B cell (primary cell): ENCODE results near the gene RERE. TPM values are rescaled to one million over a fixed set of nuclear protein-coding genes. Genes with fewer than 3 reads are reported as not detected.

Source experiments
- ATAC-seq: fragments of 200-7000 bp; cut with Tn5 transposase; one replicate; pipeline ENCODE4 v1.10.0; 2021; ENCODE audit warnings: low read depth, mild to moderate bottlenecking, moderate number of reproducible peaks, moderate library complexity
- CTCF ChIA-PET: fragments of 350-600 bp; sonication (Branson Sonifier 250); formaldehyde crosslinking; loops from one replicate; lab custom pipeline; 2021; ENCODE audit warnings: antibody characterized with exemption, inconsistent platforms; lab: Charles Lee
- POLR2A ChIA-PET: fragments of 350-600 bp; sonication (Branson Sonifier 250); formaldehyde crosslinking; loops from one replicate; lab custom pipeline; 2021; ENCODE audit warnings: antibody characterized with exemption; lab: Charles Lee
- DNase-seq: peaks from one replicate; pipeline ENCODE4 v3.0.0; 2013
- H2AFZ ChIP-seq: 2 replicates; pipeline ENCODE4 v1.6.1; 2012; ENCODE audit warnings: mild to moderate bottlenecking, low read depth, low read length; ENCODE audit not compliant: insufficient read depth, poor library complexity, severe bottlenecking
- H3K27ac ChIP-seq, 2 donors: 1 replicate in 1 of 2; 2 replicates in 1 of 2; pipeline ENCODE4 v1.5.1; 2012 to 2013; ENCODE audit warnings: low read length in 2 of 2, mild to moderate bottlenecking in 2 of 2, moderate library complexity in 1 of 2
- H3K27me3 ChIP-seq, 4 experiments: fragments of 200-600 bp in 1 of 4; sonication (generic) in 1 of 4; replicated peaks in 1 of 4; 1 replicate in 2 of 4; 2 replicates in 2 of 4; pipeline versions ENCODE4 v1.6.1 to v1.7.0; 2013 to 2016; ENCODE audit warnings: low read length in 3 of 4, mild to moderate bottlenecking in 2 of 4, mixed read lengths in 1 of 4, moderate library complexity in 1 of 4; ENCODE audit not compliant: insufficient read depth in 4 of 4, control insufficient read depth in 3 of 4; ENCODE audit errors: control extremely low read depth in 1 of 4
- H3K36me3 ChIP-seq, 2 experiments: replicated peaks in 1 of 2; 1 replicate in 1 of 2; 2 replicates in 1 of 2; pipeline versions ENCODE4 v1.6.1 to v1.7.1; 2013; ENCODE audit warnings: low read length in 1 of 2; ENCODE audit not compliant: insufficient read depth in 2 of 2, control insufficient read depth in 1 of 2; ENCODE audit errors: control extremely low read depth in 1 of 2, extremely low read depth in 1 of 2
- H3K4me1 ChIP-seq, 2 donors: fragments of 200-600 bp in 1 of 2; sonication (generic) in 1 of 2; 1 replicate in 1 of 2; 2 replicates in 1 of 2; pipeline versions ENCODE4 v1.5.1 to v1.6.1; 2013 to 2017; ENCODE audit warnings: low read length in 2 of 2; ENCODE audit not compliant: control insufficient read depth in 2 of 2, insufficient read depth in 2 of 2
- H3K4me2 ChIP-seq: replicated peaks from 2 replicates; pipeline ENCODE3; 2012; ENCODE audit warnings: mild to moderate bottlenecking, low read depth, low read length; ENCODE audit not compliant: poor library complexity, severe bottlenecking
- H3K4me3 ChIP-seq, 5 experiments: fragments of 200-600 bp in 1 of 5; sonication (generic) in 1 of 5; 1 replicate in 3 of 5; 2 replicates in 2 of 5; pipeline versions ENCODE4 v1.5.1 to v1.7.0; 2011 to 2016; ENCODE audit warnings: low read length in 4 of 5, mild to moderate bottlenecking in 4 of 5, low read depth in 2 of 5, control low read depth in 1 of 5, moderate library complexity in 1 of 5; ENCODE audit not compliant: insufficient read depth in 1 of 5; ENCODE audit errors: control extremely low read depth in 1 of 5, extremely low read depth in 1 of 5
- H3K79me2 ChIP-seq: fragments of 200-600 bp; sonication (generic); one replicate; pipeline ENCODE4 v1.6.0; 2016; ENCODE audit warnings: low read length; ENCODE audit not compliant: control insufficient read depth, insufficient read depth
- H3K9ac ChIP-seq: fragments of 200-600 bp; sonication (generic); 2 replicates; pipeline ENCODE4 v1.6.1; 2017; ENCODE audit warnings: mild to moderate bottlenecking, low read length, moderate library complexity
- H3K9me3 ChIP-seq, 3 donors: one replicate each; pipeline versions ENCODE4 v1.6.1 to v1.7.1; 2013; ENCODE audit warnings: low read length in 2 of 3; ENCODE audit not compliant: control insufficient read depth in 2 of 3, insufficient read depth in 1 of 3; ENCODE audit errors: control extremely low read depth in 1 of 3
- H4K20me1 ChIP-seq: 2 replicates; pipeline ENCODE4 v1.6.0; 2012; ENCODE audit warnings: mild to moderate bottlenecking, low read length; ENCODE audit not compliant: insufficient read depth, control insufficient read depth, poor library complexity, severe bottlenecking
- H3K27ac Mint-ChIP-seq: one replicate; pipeline ENCODE4 v1.8.0; 2021; ENCODE audit warnings: mixed read lengths
- H3K27me3 Mint-ChIP-seq: one replicate; pipeline ENCODE4 v1.8.0; 2021; ENCODE audit warnings: mixed read lengths
- H3K4me1 Mint-ChIP-seq: one replicate; pipeline ENCODE4 v1.8.0; 2021; ENCODE audit warnings: mixed read lengths
- H3K4me3 Mint-ChIP-seq: one replicate; pipeline ENCODE4 v1.8.0; 2021; ENCODE audit warnings: mixed read lengths
- H3K9me3 Mint-ChIP-seq: one replicate; pipeline ENCODE4 v1.8.0; 2022; ENCODE audit warnings: mixed read lengths; ENCODE audit not compliant: insufficient read depth
- EZH2 ChIP-seq: IDR thresholded peaks from 2 replicates; pipeline ENCODE4 v1.6.1; 2012; ENCODE audit warnings: borderline replicate concordance, low read depth, mild to moderate bottlenecking, moderate library complexity, low read length; ENCODE audit not compliant: insufficient read depth, poor library complexity, severe bottlenecking
- WGBS: methylation state at CpG from one replicate; pipeline ENCODE4 v1.1.5; 2013; ENCODE audit warnings: missing lambda C conversion rate; ENCODE audit not compliant: insufficient coverage; 5-methylcytosine and 5-hydroxymethylcytosine counted together
- intact Hi-C: fragments of 100-400 bp; cut with micrococcal nuclease; formaldehyde crosslinking; loops from one replicate; pipeline ENCODE4 v1.10.0; 2022
- polyA plus RNA-seq: library from polyadenylated mRNA; depleted of rRNA; stranded (reverse); fragments of >200 nt; gene quantifications from 2 replicates; pipeline ENCODE4 v1.2.3, GENCODE V29; 2012
- total RNA-seq, 2 donors: library from RNA; stranded (reverse); fragments of 120-200 nt in 1 of 2; gene quantifications; 1 replicate in 1 of 2; 2 replicates in 1 of 2; pipeline versions ENCODE4 v1.2.3 to v1.2.4, GENCODE V29; 2013 to 2022
- TF ChIP-seq, protein P1 (sequence below): fragments of 200-600 bp; IDR thresholded peaks from one replicate; pipeline ENCODE4 v1.8.0; 2022; ENCODE audit warnings: antibody characterized with exemption, mild to moderate bottlenecking

The RERE gene
- total and polyA plus RNA-seq, 2 donors (not counting 1 experiment from before 2014, with no cell fraction given) = 27.3 to 132 TPM

DNA sequence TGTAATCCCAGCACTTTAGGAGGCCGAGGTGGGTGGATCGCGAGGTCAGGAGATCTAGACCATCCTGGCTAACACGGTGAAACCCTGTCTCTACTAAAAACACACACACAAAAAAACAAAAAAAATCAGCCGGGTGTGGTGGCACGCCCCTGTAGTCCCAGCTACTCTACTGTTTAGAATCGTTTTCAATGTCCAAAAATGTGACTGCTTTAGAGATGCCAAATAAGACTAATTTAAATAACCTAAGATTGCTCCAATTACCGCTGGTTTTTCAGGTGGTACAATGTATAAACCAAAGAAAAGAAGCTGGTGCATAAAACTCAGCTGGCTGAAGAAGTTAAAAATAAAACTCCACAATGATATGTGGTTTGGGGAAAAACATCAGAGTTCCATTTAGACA is 132.0 kb downstream of the RERE start:
- H3K4me3 ChIP-seq = no peak overlapping the region
- Mint-ChIP-seq H3K27me3 (no peaks in the 10 kb centered on the region), H3K9me3 (no peaks in the 10 kb centered on the region), H3K4me1 (peaks cover 60% of the 10 kb centered on the region), H3K4me3 (no peak overlapping the region), H3K27ac (no peak overlapping the region)
- H3K79me2 ChIP-seq = peaks cover 98% of the 10 kb centered on the region
- ATAC-seq (no peak), DNase-seq (no peak)
- peaks cover 34% of the 10 kb centered on the region for H4K20me1 ChIP-seq
- no peaks in the 10 kb centered on the region for H3K27me3 ChIP-seq
- no peak for TF ChIP-seq EZH2
- TF ChIP-seq, protein P1, sequence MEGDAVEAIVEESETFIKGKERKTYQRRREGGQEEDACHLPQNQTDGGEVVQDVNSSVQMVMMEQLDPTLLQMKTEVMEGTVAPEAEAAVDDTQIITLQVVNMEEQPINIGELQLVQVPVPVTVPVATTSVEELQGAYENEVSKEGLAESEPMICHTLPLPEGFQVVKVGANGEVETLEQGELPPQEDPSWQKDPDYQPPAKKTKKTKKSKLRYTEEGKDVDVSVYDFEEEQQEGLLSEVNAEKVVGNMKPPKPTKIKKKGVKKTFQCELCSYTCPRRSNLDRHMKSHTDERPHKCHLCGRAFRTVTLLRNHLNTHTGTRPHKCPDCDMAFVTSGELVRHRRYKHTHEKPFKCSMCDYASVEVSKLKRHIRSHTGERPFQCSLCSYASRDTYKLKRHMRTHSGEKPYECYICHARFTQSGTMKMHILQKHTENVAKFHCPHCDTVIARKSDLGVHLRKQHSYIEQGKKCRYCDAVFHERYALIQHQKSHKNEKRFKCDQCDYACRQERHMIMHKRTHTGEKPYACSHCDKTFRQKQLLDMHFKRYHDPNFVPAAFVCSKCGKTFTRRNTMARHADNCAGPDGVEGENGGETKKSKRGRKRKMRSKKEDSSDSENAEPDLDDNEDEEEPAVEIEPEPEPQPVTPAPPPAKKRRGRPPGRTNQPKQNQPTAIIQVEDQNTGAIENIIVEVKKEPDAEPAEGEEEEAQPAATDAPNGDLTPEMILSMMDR = no peak
- H3K9ac ChIP-seq = no peak overlapping the region
- POLR2A ChIA-PET = interaction anchor here (0.5 to 0.7 kb wide), 2 partner anchors 9 to 217 kb away, joined by 4 to 6 read pairs; no protein-coding TSS in a partner anchor
- no peaks in the 10 kb centered on the region for H3K9me3 ChIP-seq
- intact Hi-C loops = no loop called here
- CTCF ChIA-PET = interaction anchor here (0.9 to 3.6 kb wide), 5 partner anchors 13 to 163 kb away, joined by 4 to 22 read pairs (median 9); no protein-coding TSS in a partner anchor
- H3K36me3 ChIP-seq = no peaks in the 10 kb centered on the region
- H3K4me2 ChIP-seq = no peak overlapping the region
- H2AFZ ChIP-seq = no peak overlapping the region
- WGBS = 77% methylated on average over 6 of the region's 8 CpGs
- H3K4me1 ChIP-seq = peaks cover 49 to 54% of the 10 kb centered on the region in 2 donors
- no peak overlapping the region for H3K27ac ChIP-seq

DNA sequence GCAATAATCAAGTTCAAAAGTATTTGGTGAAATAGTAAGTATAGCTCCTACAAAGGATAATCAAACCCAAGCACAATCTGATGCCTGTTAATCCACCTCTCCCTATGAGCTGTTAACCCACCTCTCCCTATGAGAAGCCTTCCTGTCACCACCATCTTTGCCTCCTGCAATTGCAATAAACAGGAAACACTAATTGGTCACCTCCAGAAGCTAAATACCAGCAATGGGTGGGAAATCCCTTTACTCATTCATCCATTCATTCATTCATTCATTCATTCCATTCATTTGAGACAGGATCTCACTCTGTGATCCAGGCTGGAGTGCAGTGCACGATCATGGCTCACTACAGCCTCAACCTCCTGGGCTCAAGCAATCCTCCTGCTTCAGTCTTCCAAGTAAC is 132.8 kb downstream of the RERE start:
- no peak overlapping the region for H3K27ac ChIP-seq
- intact Hi-C loops = no loop called here
- no peaks in the 10 kb centered on the region for H3K9me3 ChIP-seq
- H3K27me3 ChIP-seq = no peaks in the 10 kb centered on the region
- Mint-ChIP-seq H3K4me1 (peaks cover 51% of the 10 kb centered on the region), H3K27ac (no peak overlapping the region), H3K4me3 (no peak overlapping the region), H3K9me3 (no peaks in the 10 kb centered on the region), H3K27me3 (no peaks in the 10 kb centered on the region)
- CTCF ChIA-PET = interaction anchor here (0.9 to 3.6 kb wide), 4 partner anchors 13 to 123 kb away, joined by 3 to 22 read pairs (median 12); no protein-coding TSS in a partner anchor
- peaks cover 40 to 46% of the 10 kb centered on the region in 2 donors for H3K4me1 ChIP-seq
- 91% methylated on average over 1 of the region's 1 CpG for WGBS
- H3K9ac ChIP-seq = no peak overlapping the region
- peaks cover 42% of the 10 kb centered on the region for H4K20me1 ChIP-seq
- no peak for TF ChIP-seq EZH2
- TF ChIP-seq, protein P1 = no peak
- peak overlapping the region; percentile 18 for H3K4me2 ChIP-seq
- POLR2A ChIA-PET = no interaction called here
- no peak overlapping the region for H2AFZ ChIP-seq
- no peak for ATAC-seq
- H3K79me2 ChIP-seq = peaks cover 98% of the 10 kb centered on the region
- DNase-seq = no peak
- no peaks in the 10 kb centered on the region for H3K36me3 ChIP-seq
- no peak overlapping the region for H3K4me3 ChIP-seq
